Measurements from ENCODE around the gene HBA2. TPM values are rescaled to one million over a fixed set of nuclear protein-coding genes. Genes with fewer than 3 reads are reported as not detected.
A peak's percentile ranks its signal among the peaks of the same experiment; 100 is the strongest.
"Not testable (repeated sequence)": the region's sequence is repeated elsewhere in the genome, so short reads cannot be mapped to it uniquely, and the experiment has no call there.

The HBA2 gene
- total RNA-seq, 1 donor from 2014 or later = not detected

GRCh38 chr16:159136-159849 is 13.4 kb upstream of the HBA2 start:
- Mint-ChIP-seq H3K4me1 (ENCODE audit: low read depth, unreplicated experiment) (peaks cover 10% of the 10 kb centered on the region), H3K9me3 (ENCODE audit: unreplicated experiment) (peaks cover 15% of the 10 kb centered on the region), H3K27ac (ENCODE audit: unreplicated experiment) (peak overlapping the region; percentile 52), H3K27me3 (ENCODE audit: unreplicated experiment) (peaks cover 12% of the 10 kb centered on the region), H3K36me3 (ENCODE audit: unreplicated experiment) (peaks cover 5% of the 10 kb centered on the region), H3K4me3 (ENCODE audit: unreplicated experiment) (peak overlapping the region; percentile 46)
- TF ChIP-seq CTCF (IDR thresholded peaks at IDR 0.05; ENCODE audit: partially characterized antibody, unreplicated experiment) = no peak
- no peak for DNase-seq

- not testable (repeated sequence) for H3K4me1 Mint-ChIP-seq (ENCODE audit: low read depth, unreplicated experiment); H3K36me3 Mint-ChIP-seq (ENCODE audit: unreplicated experiment); H3K27me3 Mint-ChIP-seq (ENCODE audit: unreplicated experiment); H3K4me3 Mint-ChIP-seq (ENCODE audit: unreplicated experiment); H3K27ac Mint-ChIP-seq (ENCODE audit: unreplicated experiment); DNase-seq
- peaks cover 10% of the 10 kb centered on the region for H3K9me3 Mint-ChIP-seq (ENCODE audit: unreplicated experiment)
Measured at GRCh38 chr16:160242-160641, 12.4 kb upstream of the HBA2 start.

GRCh38 chr16:160691-161190 is 11.9 kb upstream of the HBA2 start:
- Mint-ChIP-seq H3K4me1 (ENCODE audit: low read depth, unreplicated experiment) (peaks cover 6% of the 10 kb centered on the region), H3K27me3 (ENCODE audit: unreplicated experiment) (peaks cover 7% of the 10 kb centered on the region), H3K36me3 (ENCODE audit: unreplicated experiment) (peaks cover 5% of the 10 kb centered on the region), H3K27ac (ENCODE audit: unreplicated experiment) (no peak overlapping the region), H3K9me3 (ENCODE audit: unreplicated experiment) (peaks cover 10% of the 10 kb centered on the region), H3K4me3 (ENCODE audit: unreplicated experiment) (no peak overlapping the region)
- no peak for TF ChIP-seq CTCF (IDR thresholded peaks at IDR 0.05; ENCODE audit: partially characterized antibody, unreplicated experiment)
- no peak for DNase-seq

- DNase-seq = no peak
- Mint-ChIP-seq H3K9me3 (ENCODE audit: unreplicated experiment) (peaks cover 14% of the 10 kb centered on the region), H3K27me3 (ENCODE audit: unreplicated experiment) (peaks cover 10% of the 10 kb centered on the region), H3K27ac (ENCODE audit: unreplicated experiment) (no peak overlapping the region), H3K4me1 (ENCODE audit: low read depth, unreplicated experiment) (peaks cover 11% of the 10 kb centered on the region), H3K4me3 (ENCODE audit: unreplicated experiment) (no peak overlapping the region), H3K36me3 (ENCODE audit: unreplicated experiment) (peaks cover 5% of the 10 kb centered on the region)
- TF ChIP-seq CTCF (IDR thresholded peaks at IDR 0.05; ENCODE audit: partially characterized antibody, unreplicated experiment) = no peak
Measured at GRCh38 chr16:162271-162991, 10.2 kb upstream of the HBA2 start.

GRCh38 chr16:163139-163538 is 9.5 kb upstream of the HBA2 start:
- not testable (repeated sequence) for H3K36me3 Mint-ChIP-seq (ENCODE audit: unreplicated experiment); H3K27ac Mint-ChIP-seq (ENCODE audit: unreplicated experiment); H3K4me3 Mint-ChIP-seq (ENCODE audit: unreplicated experiment); DNase-seq
- Mint-ChIP-seq H3K27me3 (ENCODE audit: unreplicated experiment) (peaks cover 10% of the 10 kb centered on the region), H3K4me1 (ENCODE audit: low read depth, unreplicated experiment) (peaks cover 11% of the 10 kb centered on the region), H3K9me3 (ENCODE audit: unreplicated experiment) (peaks cover 14% of the 10 kb centered on the region)

- peaks cover 10% of the 10 kb centered on the region for H3K27me3 Mint-ChIP-seq (ENCODE audit: unreplicated experiment)
- H3K36me3 Mint-ChIP-seq (ENCODE audit: unreplicated experiment); H3K27ac Mint-ChIP-seq (ENCODE audit: unreplicated experiment); H3K4me3 Mint-ChIP-seq (ENCODE audit: unreplicated experiment); DNase-seq: not testable (repeated sequence)
- H3K4me1 Mint-ChIP-seq (ENCODE audit: low read depth, unreplicated experiment) = peaks cover 11% of the 10 kb centered on the region
- H3K9me3 Mint-ChIP-seq (ENCODE audit: unreplicated experiment) = peaks cover 14% of the 10 kb centered on the region
Measured at GRCh38 chr16:163696-164095, 9.0 kb upstream of the HBA2 start.

GRCh38 chr16:164134-164823 is 8.4 kb upstream of the HBA2 start:
- H3K4me1 Mint-ChIP-seq (ENCODE audit: low read depth, unreplicated experiment); H3K36me3 Mint-ChIP-seq (ENCODE audit: unreplicated experiment); H3K27me3 Mint-ChIP-seq (ENCODE audit: unreplicated experiment); H3K4me3 Mint-ChIP-seq (ENCODE audit: unreplicated experiment); DNase-seq; H3K27ac Mint-ChIP-seq (ENCODE audit: unreplicated experiment): not testable (repeated sequence)
- H3K9me3 Mint-ChIP-seq (ENCODE audit: unreplicated experiment) = peaks cover 11% of the 10 kb centered on the region
